ENCODE measurements around the gene DYNLL2. TPM values are rescaled to one million over a fixed set of nuclear protein-coding genes. Genes with fewer than 3 reads are reported as not detected.
A peak's percentile ranks its signal among the peaks of the same experiment; 100 is the strongest.

DYNLL2 gene
- total RNA-seq, 1 donor from 2014 or later, result 29.4 TPM

DNA sequence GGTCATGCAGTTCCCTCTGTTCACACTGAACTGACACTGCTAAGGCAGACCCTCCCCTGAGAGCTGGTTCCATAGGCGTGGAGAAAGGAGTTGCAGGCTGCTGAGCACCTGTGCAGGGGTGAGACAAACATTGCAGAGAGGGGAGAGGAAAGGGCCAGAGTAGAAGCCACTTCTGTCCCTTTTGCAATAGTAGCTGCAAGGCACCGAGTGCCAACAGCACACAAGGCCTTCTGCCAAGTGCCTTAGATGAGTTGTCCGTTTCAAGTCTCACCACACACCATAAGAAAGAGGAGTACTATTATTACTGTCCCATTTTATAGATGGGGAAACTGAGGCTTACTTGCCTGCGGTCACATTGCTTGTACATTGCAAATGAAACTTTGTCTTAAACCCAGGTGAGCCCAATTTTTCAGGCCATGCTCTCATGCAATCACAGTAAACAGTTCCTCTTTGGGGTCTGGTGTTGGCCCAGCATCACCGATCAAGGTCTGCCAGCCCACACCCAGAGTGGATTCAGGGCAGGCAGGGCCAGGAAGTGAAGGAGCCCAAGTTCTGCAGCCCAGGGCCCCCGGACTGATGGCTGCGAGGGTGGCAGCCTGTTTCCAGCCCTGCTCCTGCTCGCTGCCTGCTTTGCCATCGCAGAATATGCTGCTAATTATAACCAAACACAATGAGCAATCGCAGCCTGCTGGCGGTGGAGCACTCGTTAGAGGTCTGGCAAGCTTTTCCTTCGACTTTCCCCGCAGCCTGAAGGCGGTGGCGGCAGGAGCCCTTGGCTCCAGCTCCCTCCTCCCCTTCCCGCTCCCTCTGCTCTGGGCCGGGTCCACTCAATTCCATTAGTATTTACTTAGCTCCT lies 36.8 kb upstream of the DYNLL2 start:
- Histone ChIP-seq H3K27ac (ENCODE audit: low read depth, low read length) (no peak overlapping the region), H3K9me3 (ENCODE audit: insufficient read depth, low read depth, low read length) (no peaks in the 10 kb centered on the region), H4K20me1 (ENCODE audit: insufficient read depth, low read length) (no peaks in the 10 kb centered on the region), H2AFZ (ENCODE audit: low read depth, low read length) (peak overlapping the region; percentile 47), H3K4me3 (ENCODE audit: insufficient read depth, low read depth, low read length) (no peak overlapping the region), H3K4me1 (ENCODE audit: insufficient read depth, low read length) (no peaks in the 10 kb centered on the region), H3K79me2 (ENCODE audit: insufficient read depth, low read length) (no peaks in the 10 kb centered on the region), H3K9ac (ENCODE audit: low read length) (no peak overlapping the region), H3K36me3 (ENCODE audit: insufficient read depth, low read length) (no peaks in the 10 kb centered on the region), H3K4me2 (ENCODE audit: low read length) (no peak overlapping the region), H3K27me3 (ENCODE audit: insufficient read depth, low read length) (peaks cover 10% of the 10 kb centered on the region)
- Mint-ChIP-seq H3K9me3 (ENCODE audit: unreplicated experiment) (peaks cover 5% of the 10 kb centered on the region), H3K27me3 (ENCODE audit: low read depth, unreplicated experiment) (peaks cover 36% of the 10 kb centered on the region), H3K4me1 (ENCODE audit: low read depth, unreplicated experiment) (no peaks in the 10 kb centered on the region), H3K36me3 (ENCODE audit: low read depth, unreplicated experiment) (no peaks in the 10 kb centered on the region), H3K4me3 (ENCODE audit: unreplicated experiment) (no peak overlapping the region), H3K27ac (ENCODE audit: unreplicated experiment) (peak overlapping the region; percentile 31)
- DNase-seq (ENCODE audit: low read depth) (no peak), FAIRE-seq (no peak)
- no peak for TF ChIP-seq EZH2 (IDR thresholded peaks at IDR 0.05; ENCODE audit: insufficient read depth, low read length)
- TF ChIP-seq, protein P1, sequence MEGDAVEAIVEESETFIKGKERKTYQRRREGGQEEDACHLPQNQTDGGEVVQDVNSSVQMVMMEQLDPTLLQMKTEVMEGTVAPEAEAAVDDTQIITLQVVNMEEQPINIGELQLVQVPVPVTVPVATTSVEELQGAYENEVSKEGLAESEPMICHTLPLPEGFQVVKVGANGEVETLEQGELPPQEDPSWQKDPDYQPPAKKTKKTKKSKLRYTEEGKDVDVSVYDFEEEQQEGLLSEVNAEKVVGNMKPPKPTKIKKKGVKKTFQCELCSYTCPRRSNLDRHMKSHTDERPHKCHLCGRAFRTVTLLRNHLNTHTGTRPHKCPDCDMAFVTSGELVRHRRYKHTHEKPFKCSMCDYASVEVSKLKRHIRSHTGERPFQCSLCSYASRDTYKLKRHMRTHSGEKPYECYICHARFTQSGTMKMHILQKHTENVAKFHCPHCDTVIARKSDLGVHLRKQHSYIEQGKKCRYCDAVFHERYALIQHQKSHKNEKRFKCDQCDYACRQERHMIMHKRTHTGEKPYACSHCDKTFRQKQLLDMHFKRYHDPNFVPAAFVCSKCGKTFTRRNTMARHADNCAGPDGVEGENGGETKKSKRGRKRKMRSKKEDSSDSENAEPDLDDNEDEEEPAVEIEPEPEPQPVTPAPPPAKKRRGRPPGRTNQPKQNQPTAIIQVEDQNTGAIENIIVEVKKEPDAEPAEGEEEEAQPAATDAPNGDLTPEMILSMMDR (IDR thresholded peaks at IDR 0.05; ENCODE audit: insufficient read depth, low read depth, low read length), result no peak

DNA sequence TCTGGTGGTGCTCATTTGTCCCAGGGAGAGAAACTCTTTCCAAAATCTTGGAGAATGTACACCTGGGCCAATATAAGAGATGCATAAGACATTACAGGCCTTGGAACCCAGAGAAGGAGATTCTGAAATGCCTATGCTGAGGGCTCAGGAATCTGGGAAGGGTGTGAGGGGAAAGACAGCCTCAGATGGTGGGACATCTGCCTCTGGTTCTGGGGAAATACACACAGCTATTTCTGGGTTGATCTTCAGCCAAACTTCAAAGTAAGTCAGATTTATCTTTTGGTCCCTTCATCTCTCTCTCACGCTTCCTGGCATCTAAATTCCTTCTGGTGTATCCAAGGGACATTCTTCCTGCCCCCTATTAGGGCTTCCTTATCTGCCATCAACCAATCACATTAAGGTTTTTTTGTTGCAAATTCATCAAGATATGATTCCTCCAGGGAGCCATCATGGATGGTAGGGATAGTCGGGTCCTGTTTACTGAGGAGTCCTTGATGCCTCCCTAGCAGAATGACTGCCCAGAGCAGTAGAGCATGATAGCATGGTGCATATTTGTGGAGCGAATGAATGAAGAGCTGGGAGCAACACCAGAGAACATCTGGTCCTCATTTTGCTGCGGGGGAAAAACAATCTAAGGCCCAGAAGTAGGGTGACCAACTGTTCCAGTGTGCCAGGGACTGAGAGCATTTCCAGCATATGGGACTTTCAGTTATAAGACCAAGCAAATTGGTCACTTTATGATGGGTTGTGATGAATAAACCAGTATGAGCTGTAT lies 35.7 kb upstream of the DYNLL2 start:
- peaks cover 7% of the 10 kb centered on the region for H3K27me3 ChIP-seq (ENCODE audit: insufficient read depth, low read length)
- H3K9ac ChIP-seq (ENCODE audit: low read length), result no peak overlapping the region
- no peak overlapping the region for H3K4me2 ChIP-seq (ENCODE audit: low read length)
- Mint-ChIP-seq H3K9me3 (ENCODE audit: unreplicated experiment) (peaks cover 5% of the 10 kb centered on the region), H3K27ac (ENCODE audit: unreplicated experiment) (peak overlapping the region; percentile 31), H3K27me3 (ENCODE audit: low read depth, unreplicated experiment) (peaks cover 34% of the 10 kb centered on the region), H3K4me3 (ENCODE audit: unreplicated experiment) (no peak overlapping the region), H3K36me3 (ENCODE audit: low read depth, unreplicated experiment) (no peaks in the 10 kb centered on the region), H3K4me1 (ENCODE audit: low read depth, unreplicated experiment) (no peaks in the 10 kb centered on the region)
- no peak overlapping the region for H3K27ac ChIP-seq (ENCODE audit: low read depth, low read length)
- no peak overlapping the region for H3K4me3 ChIP-seq (ENCODE audit: insufficient read depth, low read depth, low read length)
- TF ChIP-seq EZH2 (IDR thresholded peaks at IDR 0.05; ENCODE audit: insufficient read depth, low read length), result no peak
- TF ChIP-seq, protein P1 (IDR thresholded peaks at IDR 0.05; ENCODE audit: insufficient read depth, low read depth, low read length), result no peak
- H3K36me3 ChIP-seq (ENCODE audit: insufficient read depth, low read length), result no peaks in the 10 kb centered on the region
- DNase-seq (ENCODE audit: low read depth), result no peak
- H4K20me1 ChIP-seq (ENCODE audit: insufficient read depth, low read length), result no peaks in the 10 kb centered on the region
- no peak for FAIRE-seq
- no peaks in the 10 kb centered on the region for H3K9me3 ChIP-seq (ENCODE audit: insufficient read depth, low read depth, low read length)
- no peaks in the 10 kb centered on the region for H3K4me1 ChIP-seq (ENCODE audit: insufficient read depth, low read length)
- no peak overlapping the region for H2AFZ ChIP-seq (ENCODE audit: low read depth, low read length)
- no peaks in the 10 kb centered on the region for H3K79me2 ChIP-seq (ENCODE audit: insufficient read depth, low read length)

Measured in astrocyte (in vitro differentiated cells and primary cell).